ENCODE results near the gene FAM131B. TPM values are rescaled to one million over a fixed set of nuclear protein-coding genes. Genes with fewer than 3 reads are reported as not detected.

Gene FAM131B
- total RNA-seq, 1 donor from 2014 or later: 111 TPM

- peaks cover 5% of the 10 kb centered on the region for H3K36me3 Mint-ChIP-seq (ENCODE audit: unreplicated experiment)
- peak; percentile 70 for TF ChIP-seq CTCF (IDR thresholded peaks at IDR 0.05; ENCODE audit: partially characterized antibody, unreplicated experiment)
- DNase-seq: peak; percentile 84
Measured at GRCh38 chr7:143305423-143306070, 57.0 kb downstream of the FAM131B start.

GRCh38 chr7:143304938-143305337 lies 57.6 kb downstream of the FAM131B start:
- Mint-ChIP-seq H3K27ac (ENCODE audit: unreplicated experiment) (peak overlapping the region; percentile 21), H3K4me1 (ENCODE audit: low read depth, unreplicated experiment) (no peaks in the 10 kb centered on the region), H3K9me3 (ENCODE audit: unreplicated experiment) (peaks cover 6% of the 10 kb centered on the region), H3K36me3 (ENCODE audit: unreplicated experiment) (peaks cover 5% of the 10 kb centered on the region), H3K4me3 (ENCODE audit: unreplicated experiment) (no peak overlapping the region), H3K27me3 (ENCODE audit: unreplicated experiment) (no peaks in the 10 kb centered on the region)
- TF ChIP-seq CTCF (IDR thresholded peaks at IDR 0.05; ENCODE audit: partially characterized antibody, unreplicated experiment): no peak
- DNase-seq: no peak

More at GRCh38 chr7:143305423-143306070, 57.0 kb downstream of the FAM131B start:
- Mint-ChIP-seq H3K27me3 (ENCODE audit: unreplicated experiment) (no peaks in the 10 kb centered on the region), H3K27ac (ENCODE audit: unreplicated experiment) (no peak overlapping the region), H3K4me3 (ENCODE audit: unreplicated experiment) (no peak overlapping the region), H3K4me1 (ENCODE audit: low read depth, unreplicated experiment) (no peaks in the 10 kb centered on the region), H3K9me3 (ENCODE audit: unreplicated experiment) (peaks cover 6% of the 10 kb centered on the region)

GRCh38 chr7:143303733-143304132 lies 58.8 kb downstream of the FAM131B start:
- no peak for TF ChIP-seq CTCF (IDR thresholded peaks at IDR 0.05; ENCODE audit: partially characterized antibody, unreplicated experiment)
- no peak overlapping the region for H3K27ac Mint-ChIP-seq (ENCODE audit: unreplicated experiment)
- no peak overlapping the region for H3K4me3 Mint-ChIP-seq (ENCODE audit: unreplicated experiment)
- peaks cover 5% of the 10 kb centered on the region for H3K36me3 Mint-ChIP-seq (ENCODE audit: unreplicated experiment)
- H3K9me3 Mint-ChIP-seq (ENCODE audit: unreplicated experiment): peaks cover 6% of the 10 kb centered on the region
- no peaks in the 10 kb centered on the region for H3K4me1 Mint-ChIP-seq (ENCODE audit: low read depth, unreplicated experiment)
- H3K27me3 Mint-ChIP-seq (ENCODE audit: unreplicated experiment): no peaks in the 10 kb centered on the region
- no peak for DNase-seq

Small RNA genes within 50 kb of the gene (microRNA-seq; reads per million reads assigned to microRNA genes)
- 1.9 reads per million, percentile 11 among the genes with 10 or more reads in this experiment for gene MIR6892 (ENCODE audit: unreplicated experiment)

Other genes starting within 250 kb of the FAM131B start
- gene PIP, start 230.6 kb downstream of the FAM131B start, total RNA-seq (ENCODE audit: unreplicated experiment): not detected
- not detected for gene TAS2R39, start 179.3 kb downstream of the FAM131B start, total RNA-seq (ENCODE audit: unreplicated experiment)
- gene TAS2R40, start 140.7 kb downstream of the FAM131B start, total RNA-seq (ENCODE audit: unreplicated experiment): not detected
- 48.6 TPM for gene GSTK1, start 99.3 kb downstream of the FAM131B start, total RNA-seq (ENCODE audit: unreplicated experiment)
- not detected for gene TMEM139, start 77.8 kb downstream of the FAM131B start, total RNA-seq (ENCODE audit: unreplicated experiment)
- 59.2 TPM for gene CASP2, start 74.4 kb downstream of the FAM131B start, total RNA-seq (ENCODE audit: unreplicated experiment)
- gene CLCN1, start 46.6 kb downstream of the FAM131B start, total RNA-seq (ENCODE audit: unreplicated experiment): 0.56 TPM
- gene ZYX, start 18.6 kb upstream of the FAM131B start, total RNA-seq (ENCODE audit: unreplicated experiment): 163 TPM
- 4.7 TPM for gene EPHA1, start 46.1 kb upstream of the FAM131B start, total RNA-seq (ENCODE audit: unreplicated experiment)
- gene TAS2R60, start 80.7 kb upstream of the FAM131B start, total RNA-seq (ENCODE audit: unreplicated experiment): not detected
- gene TAS2R41, start 115.2 kb upstream of the FAM131B start, total RNA-seq (ENCODE audit: unreplicated experiment): not detected
- not detected for gene CTAGE15, start 209.1 kb upstream of the FAM131B start, total RNA-seq (ENCODE audit: unreplicated experiment)

Data from glutamatergic neuron (in vitro differentiated cells).